Stimulated activated CD4-positive, alpha-beta T cell treated with anti-CD3 and anti-CD28 coated beads, TNF-alpha, amount 100 ng/mL, for 1 hour (primary cell): ENCODE measurements around the gene TUSC2.
"Not testable (repeated sequence)": the region's sequence is repeated elsewhere in the genome, so short reads cannot be mapped to it uniquely, and the experiment has no call there.

Experiments used
- DNase-seq, 3 donors: peaks; one replicate each; pipeline ENCODE4 v3.0.0-alpha.2; 2020; ENCODE audit warnings: low read depth in 3 of 3, low spot score in 1 of 3

TUSC2 gene

GRCh38 chr3:50319181-50319893 is 8.7 kb downstream of the TUSC2 start:
- DNase-seq = no peak

GRCh38 chr3:50318615-50319014 is 9.4 kb downstream of the TUSC2 start:
- DNase-seq = no peak

GRCh38 chr3:50318163-50318562 is 9.9 kb downstream of the TUSC2 start:
- no peak for DNase-seq

DNA sequence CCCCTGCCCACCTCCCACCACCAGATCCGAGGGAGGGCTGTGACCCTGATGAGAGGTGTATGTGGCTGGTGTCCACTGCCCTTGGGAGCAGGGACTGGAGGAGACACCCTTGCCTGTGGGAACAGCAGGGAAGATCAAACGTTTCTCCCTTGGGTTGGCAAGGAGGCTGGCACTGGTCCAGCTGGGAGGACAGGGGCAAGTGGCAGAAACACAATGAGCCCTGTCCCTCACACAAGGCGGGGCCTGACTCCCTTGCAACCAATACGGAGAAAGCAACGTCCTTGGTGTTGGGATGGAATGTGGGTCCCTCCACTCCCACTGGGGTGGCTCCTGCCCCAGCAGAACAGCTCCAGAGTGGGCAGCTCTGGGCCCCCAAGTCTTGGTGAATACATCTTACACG is 10.7 kb downstream of the TUSC2 start:
- no peak for DNase-seq

- peak in 1 of 3 donors; percentile 42 for DNase-seq
Measured at GRCh38 chr3:50316657-50317242, 11.3 kb downstream of the TUSC2 start.

- DNase-seq = no peak
Measured at GRCh38 chr3:50314816-50315215, 13.2 kb downstream of the TUSC2 start.

GRCh38 chr3:50314342-50314741 is 13.7 kb downstream of the TUSC2 start:
- no peak for DNase-seq

GRCh38 chr3:50312041-50312440 is 16.0 kb downstream of the TUSC2 start:
- DNase-seq = not testable (repeated sequence)

- no peak for DNase-seq
Measured at GRCh38 chr3:50304601-50305000, 23.4 kb downstream of the TUSC2 start.

DNA sequence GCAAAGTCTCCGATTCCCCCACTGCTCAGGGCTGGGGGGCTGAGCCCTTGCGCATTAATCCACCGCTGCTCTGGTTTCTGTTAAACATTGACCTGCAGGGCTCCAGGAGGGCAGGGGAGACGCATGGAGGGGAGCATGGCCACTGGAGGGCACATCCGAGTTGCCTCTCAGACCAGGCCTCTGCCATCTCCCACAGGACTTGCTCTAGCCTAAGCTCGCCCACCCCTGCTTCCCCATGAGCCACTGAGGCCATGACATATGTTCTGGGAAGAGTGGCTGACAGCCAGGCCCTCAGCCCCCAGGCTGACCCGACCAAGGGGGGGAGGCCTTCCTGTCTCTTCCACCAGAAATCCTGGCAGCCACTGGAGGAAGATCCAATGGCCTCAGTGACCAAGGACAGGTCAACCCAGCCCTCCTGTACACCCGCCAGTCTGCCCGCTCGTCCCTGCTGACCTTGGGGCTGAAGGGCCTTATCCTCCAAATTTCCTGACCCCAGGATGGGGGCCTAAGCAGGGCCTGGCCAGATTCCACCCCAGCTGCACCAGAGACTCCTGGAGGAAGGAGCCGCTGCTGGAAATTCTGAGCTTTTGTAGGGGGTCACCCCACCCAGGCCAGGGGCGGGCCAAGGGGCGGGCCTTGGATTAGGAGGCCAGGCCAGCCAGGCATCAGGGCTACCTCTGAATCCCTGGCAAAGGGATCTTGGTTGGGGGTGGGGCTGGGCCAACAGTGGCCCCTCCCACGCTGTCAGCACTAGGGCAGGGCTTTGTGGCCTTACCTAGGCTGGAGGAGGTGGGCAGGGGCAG is 24.8 kb downstream of the TUSC2 start, which contains the start of gene HYAL1:
TSS of gene HYAL1 (minus strand) at position 562 of the 803 bp plus-strand sequence. CDS start 618 bp downstream, outside the sequence.
- DNase-seq = no peak

GRCh38 chr3:50302095-50303012 is 25.7 kb downstream of the TUSC2 start:
- no peak for DNase-seq

GRCh38 chr3:50300681-50301254 is 27.3 kb downstream of the TUSC2 start:
- DNase-seq = no peak

GRCh38 chr3:50299929-50300680 is 27.9 kb downstream of the TUSC2 start:
- no peak for DNase-seq

GRCh38 chr3:50299638-50299928 is 28.4 kb downstream of the TUSC2 start:
- DNase-seq = no peak

- DNase-seq = peak; percentile 97 to 99 (median 98)
Measured at GRCh38 chr3:50298836-50299637, 29.0 kb downstream of the TUSC2 start, which contains the start of the genes HYAL3 and NAA80. HYAL3 (minus strand) TSS chr3:50299405; CDS start chr3:50295602, 3,803 bp downstream. NAA80 (minus strand) TSS chr3:50299405; CDS start chr3:50297463, 1,942 bp downstream.

DNA sequence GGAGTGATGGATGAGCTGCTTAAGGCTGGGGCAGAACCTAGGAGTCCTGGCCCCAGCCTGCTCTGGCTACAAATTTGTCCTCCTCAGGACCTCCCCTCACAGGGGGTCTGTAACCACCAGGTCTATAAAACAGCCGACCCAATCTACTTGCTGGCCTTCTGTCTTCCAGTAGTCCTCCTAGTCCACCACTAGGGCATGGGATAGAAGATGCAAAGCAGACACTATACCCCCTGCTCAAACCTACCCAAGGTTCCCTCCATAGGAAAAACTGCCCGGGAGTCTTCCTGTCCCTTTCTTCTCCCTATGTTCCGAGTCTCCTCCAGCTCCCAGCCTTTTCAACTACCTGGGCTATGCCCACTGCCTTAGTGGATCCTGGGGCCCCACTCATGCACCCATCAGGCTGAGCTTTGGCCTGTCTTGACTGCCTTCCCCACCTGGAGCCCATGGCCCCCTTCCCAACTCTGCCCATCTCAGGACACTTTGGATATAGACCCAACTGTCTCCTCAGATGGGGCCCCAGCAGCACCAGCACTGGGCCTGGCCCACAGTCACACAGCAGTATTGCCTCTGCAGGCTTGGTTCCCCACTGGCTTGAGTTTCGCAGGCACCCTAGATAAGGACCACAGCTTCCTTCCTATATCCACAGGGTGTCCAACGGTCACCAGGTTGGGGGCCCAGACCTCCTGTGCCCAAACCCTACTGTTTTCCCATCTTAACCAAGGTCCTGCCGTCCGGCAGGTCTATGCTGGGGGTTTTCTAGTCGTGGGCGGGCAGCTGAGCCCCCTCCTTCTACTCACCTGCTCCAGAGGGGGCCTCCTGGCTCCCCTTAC is 29.9 kb downstream of the TUSC2 start:
- no peak for DNase-seq

DNA sequence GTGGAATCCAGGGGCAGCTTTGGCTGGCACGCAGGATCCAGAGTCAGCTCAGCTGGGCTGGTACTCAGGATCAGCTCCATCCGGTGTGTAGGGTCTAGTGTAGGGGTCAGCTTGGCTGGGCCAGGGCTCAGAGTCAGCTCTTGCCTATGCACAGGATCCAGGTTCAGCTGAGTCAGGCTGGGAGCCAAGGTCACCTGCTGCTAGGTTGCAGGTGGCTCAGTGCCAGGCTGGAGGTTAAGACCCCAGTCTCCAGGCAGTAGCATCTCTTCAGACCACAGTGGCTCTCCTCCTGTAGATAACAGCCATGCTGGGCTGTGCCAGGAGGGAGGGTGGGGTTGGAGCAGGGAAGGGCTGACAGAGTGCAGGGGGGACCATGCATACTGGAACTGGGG is 30.6 kb downstream of the TUSC2 start:
- DNase-seq = no peak

- no peak for DNase-seq
Measured at GRCh38 chr3:50296721-50297383, 31.2 kb downstream of the TUSC2 start.
